ENCODE measurements around the gene USP48. TPM values are rescaled to one million over a fixed set of nuclear protein-coding genes. Genes with fewer than 3 reads are reported as not detected.

USP48 gene
- total and polyA plus RNA-seq, 2 of the 4 experiments (the other 2 are of a cell fraction): 24.7 to 25.0 TPM

DNA sequence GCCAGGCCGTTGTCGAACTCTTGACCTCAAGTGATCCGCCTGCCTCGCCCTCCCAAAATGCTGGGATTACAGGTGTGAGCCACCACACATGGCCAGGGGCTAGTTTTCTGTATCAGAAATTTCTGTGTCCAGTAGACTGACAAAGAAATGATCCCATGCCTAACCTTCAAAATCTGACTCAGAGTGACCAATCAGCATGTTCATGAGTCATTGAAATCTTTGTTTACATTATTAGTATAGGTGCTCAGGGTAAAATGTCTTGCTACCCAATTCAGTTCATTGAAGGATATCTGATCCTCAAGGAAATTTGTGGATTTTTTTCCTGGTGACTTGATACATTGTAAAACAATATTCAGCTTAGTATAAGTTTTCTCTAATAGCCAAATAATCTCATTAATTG lies 18.2 kb upstream of the USP48 start:
- no TSS peak for BruUV-seq (replicated peaks)
- DNase-seq: peak; percentile 71

More for the DNA sequence above, 18.2 kb upstream of the USP48 start:
- whole genome bisulfite sequencing, 2 experiments (ENCODE audit: extremely low coverage in 2 of 2, insufficient read length in 1 of 2): 94% methylated on average over 3 of the region's 4 CpGs; no CpG with 5 or more reads in 1 of the 2 experiments
- Histone ChIP-seq H3K27ac (ENCODE audit: insufficient read depth, low read length) (no peak overlapping the region), H3K9ac (ENCODE audit: low read depth, low read length) (no peak overlapping the region), H3K9me3 (ENCODE audit: control insufficient read depth, insufficient read depth, low read length) (no peaks in the 10 kb centered on the region), H3K9me1 (ENCODE audit: insufficient read depth, low read length) (no peaks in the 10 kb centered on the region), H4K5ac (ENCODE audit: low read depth, low read length) (no peak overlapping the region), H3K4me1 (ENCODE audit: control insufficient read depth, insufficient read depth, low read length) (peaks cover 2% of the 10 kb centered on the region; the same call in 1 of the 2 replicates), H4K20me1 (ENCODE audit: insufficient read depth, low read length) (no peaks in the 10 kb centered on the region), H3K56ac (ENCODE audit: extremely low read depth, insufficient read depth, low read length) (no peak overlapping the region), H3K14ac (replicated peaks; ENCODE audit: low read depth, low read length) (no peak overlapping the region), H2BK120ac (ENCODE audit: low read depth, low read length) (no peak overlapping the region), H3K4me2 (ENCODE audit: low read depth, low read length) (no peak overlapping the region), H2AFZ (replicated peaks; ENCODE audit: low read length, poor library complexity) (no peak overlapping the region), H2BK20ac (ENCODE audit: low read depth, low read length) (no peak overlapping the region), H2AK9ac (replicated peaks; ENCODE audit: low read depth, low read length, poor library complexity) (no peak overlapping the region), H2BK5ac (ENCODE audit: low read depth, low read length, poor library complexity, severe bottlenecking) (no peak overlapping the region), H2BK15ac (ENCODE audit: low read depth, low read length) (no peak overlapping the region), H4K91ac (ENCODE audit: insufficient read depth, low read depth, low read length) (no peak overlapping the region), H3K36me3 (ENCODE audit: control insufficient read depth, insufficient read depth, low read length) (no peaks in the 10 kb centered on the region), H3K79me1 (ENCODE audit: low read depth in 1 of 2, low read length in 2 of 2) (no peaks in the 10 kb centered on the region), H2AK5ac (ENCODE audit: low read depth, low read length) (no peak overlapping the region), H4K8ac (ENCODE audit: low read depth in 2 of 2, low read length in 2 of 2) (no peak overlapping the region), H3K4ac (ENCODE audit: low read depth, low read length) (no peak overlapping the region), H3K23ac (ENCODE audit: low read depth, low read length) (no peak overlapping the region), H3K18ac (ENCODE audit: low read depth, low read length) (no peak overlapping the region), H3K27me3 (ENCODE audit: control insufficient read depth, insufficient read depth, low read length) (no peaks in the 10 kb centered on the region; the same call in none of the 2 replicates), H3K4me3 (ENCODE audit: insufficient read depth, low read depth, low read length) (no peak overlapping the region)
- dilution Hi-C loops (cut with HindIII; ENCODE audit: low sequenced_read_pairs, unreplicated experiment): no loop called here
- CTCF ChIA-PET: no interaction called here
- in situ Hi-C loops (cut with MboI; ENCODE audit: low sequenced_read_pairs): no loop called here
- intact Hi-C loops (cut with micrococcal nuclease): no loop called here
- ATAC-seq (ENCODE audit: low read depth): peak; percentile 29; the same call in 1 of the 2 replicates
- TF ChIP-seq FOS (IDR thresholded peaks at IDR 0.05; ENCODE audit: low read depth, low read length): peak; percentile 61; the same call in 1 of the 2 replicates
- no peak for TF ChIP-seq RAD21 (IDR thresholded peaks at IDR 0.05; ENCODE audit: low read length)
- POLR2A ChIA-PET (ENCODE audit: unreplicated experiment): no interaction called here

Data from IMR-90 (cell line).